Measurements from ENCODE around the gene HPS1.

DNA sequence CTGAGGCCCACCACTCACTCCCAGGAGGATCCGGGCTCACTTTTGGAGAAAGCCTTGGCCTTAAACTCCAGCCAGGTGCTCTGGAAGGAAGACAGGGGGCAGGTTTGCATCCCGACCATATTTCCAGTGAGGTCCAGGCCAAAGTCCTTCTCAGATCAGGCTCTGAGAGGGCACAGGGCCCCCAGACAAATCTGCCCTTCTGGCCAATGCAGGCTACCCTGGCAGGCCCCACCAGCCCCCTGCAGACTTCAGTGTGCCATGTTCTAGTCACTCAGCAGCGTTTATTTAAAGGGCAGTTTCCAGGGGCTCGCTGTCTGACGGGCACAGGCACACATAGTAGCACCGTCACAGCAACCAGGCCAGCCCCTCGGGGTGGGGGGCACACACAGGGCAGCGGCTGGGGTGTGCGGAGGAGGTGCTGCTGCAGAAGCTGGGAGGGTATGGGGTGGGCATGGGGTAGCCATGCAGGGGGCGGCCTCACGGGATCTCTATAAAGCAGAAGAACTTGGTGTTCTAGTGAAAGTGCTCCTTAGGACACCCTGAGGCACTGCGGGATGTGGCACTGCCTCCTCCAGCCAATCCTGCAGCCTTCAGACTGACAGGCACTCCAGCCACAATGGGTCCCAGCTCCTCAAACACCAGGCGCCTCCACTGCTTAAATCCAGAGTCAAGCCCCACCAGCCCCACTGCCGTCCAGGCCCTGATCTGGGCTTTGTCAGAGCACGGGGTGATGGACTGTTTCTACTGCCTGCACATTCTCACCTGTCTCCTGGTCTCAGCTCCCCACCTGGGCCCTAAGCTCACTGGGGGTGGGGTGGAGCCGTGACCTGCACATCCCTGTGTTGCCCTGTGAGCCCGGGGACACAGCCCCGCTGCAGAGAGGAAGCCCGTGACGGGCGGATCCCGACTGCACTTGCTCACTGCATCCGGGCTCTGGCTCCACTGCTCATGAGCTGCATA lies 22.2 kb downstream of the HPS1 start:
- TF ChIP-seq POLR2AphosphoS5 (IDR thresholded peaks at IDR 0.05; ENCODE audit: low read depth, low read length) (no peak), PHF8 (conservative IDR thresholded peaks at IDR 0.05; ENCODE audit: low read depth, low read length) (no peak)

Measured in H1 (cell line).